Thyroid gland (tissue), 4 donors: ENCODE measurements around the gene FMN2. TPM values are rescaled to one million over a fixed set of nuclear protein-coding genes. Genes with fewer than 3 reads are reported as not detected.
A peak's percentile ranks its signal among the peaks of the same experiment; 100 is the strongest.

Experiments used
- DNase-seq, 2 donors: peaks; one replicate each; pipeline ENCODE4 v3.0.0-alpha.2; 2019
- H3K27ac ChIP-seq, 3 donors: fragments of 200-600 bp; sonication (generic); 1 replicate in 2 of 3; 2 replicates in 1 of 3; pipeline ENCODE4 v1.5.1; 2016 to 2019; ENCODE audit warnings: mild to moderate bottlenecking in 1 of 3, moderate library complexity in 1 of 3
- H3K27me3 ChIP-seq: fragments of 200-600 bp; sonication (generic); one replicate; pipeline ENCODE4 v1.5.1; 2019
- H3K36me3 ChIP-seq, 2 donors: fragments of 200-600 bp; sonication (generic); one replicate each; pipeline ENCODE4 v1.5.1; 2016 to 2019
- H3K4me1 ChIP-seq, 2 donors: fragments of 200-600 bp; sonication (generic); one replicate each; pipeline ENCODE4 v1.5.1; 2017 to 2019
- H3K4me3 ChIP-seq, 3 donors: fragments of 200-600 bp; sonication (generic); replicated peaks in 1 of 3; 1 replicate in 2 of 3; 2 replicates in 1 of 3; pipeline ENCODE4 v1.5.1; 2016; ENCODE audit warnings: mild to moderate bottlenecking in 1 of 3
- H3K9me3 ChIP-seq: fragments of 200-600 bp; sonication (generic); one replicate; pipeline ENCODE4 v1.5.1; 2017
- POLR2A ChIP-seq, 2 donors: fragments of 450-650 bp; IDR thresholded peaks; one replicate each; pipeline ENCODE4 v1.6.1; 2017; ENCODE audit warnings: antibody characterized with exemption in 2 of 2, mild to moderate bottlenecking in 2 of 2, moderate library complexity in 1 of 2
- WGBS, 2 donors: methylation state at CpG; one replicate each; pipeline ENCODE4 v1.1.5; 2017; 5-methylcytosine and 5-hydroxymethylcytosine counted together
- intact Hi-C: fragments of 100-400 bp; cut with DNase I; formaldehyde crosslinking; loops from one replicate; pipeline ENCODE4 v1.15.1; 2023
- total RNA-seq, 4 donors: library from RNA; depleted of rRNA; stranded (reverse); fragments of >200 nt; gene quantifications; one replicate each; pipeline ENCODE4 v1.2.3, GENCODE V29; 2016
- TF ChIP-seq, protein P1 (sequence below), 6 experiments: fragments of 200-600 bp in 3 of 6; fragments of 450-650 bp in 3 of 6; sonication (generic) in 3 of 6; IDR thresholded peaks; one replicate each; pipeline ENCODE4 v1.5.1; 2016 to 2019; ENCODE audit warnings: antibody characterized with exemption in 6 of 6, mild to moderate bottlenecking in 2 of 6, inconsistent platforms in 1 of 6, moderate library complexity in 1 of 6

FMN2 gene
- total RNA-seq, 4 donors from 2014 or later: 0.78 to 6.2 (median 1.3) TPM; not detected in 1

DNA sequence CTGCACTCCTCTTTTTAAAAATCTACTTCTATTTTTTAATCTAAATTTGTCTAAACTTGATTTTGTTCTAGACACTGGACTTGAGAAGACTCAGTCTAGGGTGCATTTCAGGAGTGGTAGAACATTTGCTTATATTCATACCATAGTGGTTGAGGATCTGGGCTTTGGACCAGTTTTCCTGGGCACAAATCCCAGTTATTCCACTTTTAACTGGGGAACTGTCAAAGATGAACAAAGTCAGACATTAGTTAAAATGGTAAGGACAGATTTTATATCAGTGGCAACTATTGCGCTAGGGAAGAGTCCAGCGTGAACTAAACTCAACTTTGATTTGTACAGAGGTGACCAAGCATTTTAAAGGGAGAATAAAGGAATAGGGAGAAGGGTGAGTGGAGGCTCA, 102.4 kb downstream of the FMN2 start:
- TF ChIP-seq, protein P1, sequence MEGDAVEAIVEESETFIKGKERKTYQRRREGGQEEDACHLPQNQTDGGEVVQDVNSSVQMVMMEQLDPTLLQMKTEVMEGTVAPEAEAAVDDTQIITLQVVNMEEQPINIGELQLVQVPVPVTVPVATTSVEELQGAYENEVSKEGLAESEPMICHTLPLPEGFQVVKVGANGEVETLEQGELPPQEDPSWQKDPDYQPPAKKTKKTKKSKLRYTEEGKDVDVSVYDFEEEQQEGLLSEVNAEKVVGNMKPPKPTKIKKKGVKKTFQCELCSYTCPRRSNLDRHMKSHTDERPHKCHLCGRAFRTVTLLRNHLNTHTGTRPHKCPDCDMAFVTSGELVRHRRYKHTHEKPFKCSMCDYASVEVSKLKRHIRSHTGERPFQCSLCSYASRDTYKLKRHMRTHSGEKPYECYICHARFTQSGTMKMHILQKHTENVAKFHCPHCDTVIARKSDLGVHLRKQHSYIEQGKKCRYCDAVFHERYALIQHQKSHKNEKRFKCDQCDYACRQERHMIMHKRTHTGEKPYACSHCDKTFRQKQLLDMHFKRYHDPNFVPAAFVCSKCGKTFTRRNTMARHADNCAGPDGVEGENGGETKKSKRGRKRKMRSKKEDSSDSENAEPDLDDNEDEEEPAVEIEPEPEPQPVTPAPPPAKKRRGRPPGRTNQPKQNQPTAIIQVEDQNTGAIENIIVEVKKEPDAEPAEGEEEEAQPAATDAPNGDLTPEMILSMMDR (IDR thresholded peaks at IDR 0.05): no peak
- no peak for TF ChIP-seq POLR2A (IDR thresholded peaks at IDR 0.05)
- WGBS, 2 donors: 85 to 92% methylated on average over 2 of the region's 2 CpGs
- Histone ChIP-seq H3K4me1 (peaks cover 0 to 4% of the 10 kb centered on the region in 2 donors), H3K4me3 (no peak overlapping the region), H3K27ac (no peak overlapping the region), H3K27me3 (no peaks in the 10 kb centered on the region), H3K9me3 (no peaks in the 10 kb centered on the region), H3K36me3 (no peaks in the 10 kb centered on the region)
- DNase-seq: peak; percentile 10 to 34
- intact Hi-C loops: loop anchor here (5.0 kb wide), 1 partner anchor 498 kb away; no protein-coding TSS in a partner anchor

DNA sequence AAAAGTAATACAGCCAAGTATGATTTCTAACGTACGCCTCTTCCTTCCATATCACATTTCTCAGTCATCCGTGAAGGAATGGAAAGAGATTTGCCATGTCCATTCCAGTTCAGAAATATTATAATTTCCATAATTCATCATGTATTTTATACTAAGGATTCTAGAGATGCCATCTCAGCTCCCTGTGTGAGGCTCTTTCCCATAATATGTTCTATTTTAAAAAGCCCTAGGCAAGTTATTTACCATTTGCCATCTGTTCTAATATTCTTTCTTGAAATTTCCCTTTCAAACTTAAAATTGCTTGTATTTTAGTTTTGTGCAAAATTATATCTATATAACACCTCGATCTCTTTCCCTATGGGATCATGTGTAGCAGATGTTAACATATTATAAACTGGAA, 106.7 kb downstream of the FMN2 start:
- intact Hi-C loops: no loop called here
- WGBS, 2 donors: 91 to 94% methylated on average over 4 of the region's 4 CpGs
- no peak overlapping the region for H3K27ac ChIP-seq
- no peak overlapping the region for H3K4me3 ChIP-seq
- no peaks in the 10 kb centered on the region for H3K36me3 ChIP-seq
- no peaks in the 10 kb centered on the region for H3K27me3 ChIP-seq
- DNase-seq: no peak
- peaks cover 0 to 4% of the 10 kb centered on the region in 2 donors for H3K4me1 ChIP-seq
- TF ChIP-seq, protein P1 (IDR thresholded peaks at IDR 0.05): no peak
- TF ChIP-seq POLR2A (IDR thresholded peaks at IDR 0.05): no peak
- no peaks in the 10 kb centered on the region for H3K9me3 ChIP-seq

DNA sequence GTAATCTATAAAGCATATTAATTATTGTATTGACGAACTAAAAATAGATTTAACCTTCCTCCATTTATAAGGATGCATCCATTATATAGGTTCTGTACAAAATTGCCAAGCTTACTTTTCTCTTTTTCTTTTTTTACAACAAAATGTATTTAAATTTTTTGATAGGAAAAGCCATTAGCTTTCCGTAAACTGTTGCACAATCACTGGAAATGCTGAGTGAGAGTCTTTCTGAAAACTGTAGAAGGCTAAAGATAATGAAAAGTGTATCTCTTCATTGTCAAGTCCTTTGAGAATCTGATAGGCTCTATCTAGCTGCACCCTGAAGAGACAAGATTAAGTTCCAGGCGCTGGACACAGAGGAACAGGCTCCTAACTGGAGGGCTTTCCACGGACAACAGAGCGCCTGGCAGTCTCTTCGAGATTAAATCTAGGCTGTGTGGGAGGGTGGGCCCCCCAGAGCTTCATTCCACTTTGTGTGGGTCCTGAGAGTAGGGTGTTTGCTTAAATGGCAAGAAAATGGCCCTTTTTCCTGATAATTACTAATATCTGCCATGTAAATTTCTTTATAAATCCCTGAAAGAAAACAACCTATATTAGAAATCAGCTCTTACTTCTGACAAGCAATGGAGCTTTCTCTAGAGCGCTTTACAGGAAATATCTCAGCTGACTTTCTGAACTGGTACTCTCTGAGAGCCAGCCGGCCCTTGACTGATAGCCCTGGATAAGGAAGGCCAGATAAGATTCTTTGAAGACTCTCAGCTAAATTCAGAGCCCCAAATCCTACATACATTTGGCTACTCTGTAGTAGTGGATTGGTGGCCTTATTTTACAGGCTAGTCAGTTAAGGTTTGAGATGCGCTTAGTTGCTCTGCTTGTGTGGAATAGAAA, 108.3 kb downstream of the FMN2 start:
- Histone ChIP-seq H3K27me3 (no peaks in the 10 kb centered on the region), H3K4me1 (no peaks in the 10 kb centered on the region), H3K9me3 (no peaks in the 10 kb centered on the region), H3K36me3 (no peaks in the 10 kb centered on the region), H3K4me3 (no peak overlapping the region), H3K27ac (no peak overlapping the region)
- no peak for DNase-seq
- WGBS, 2 donors: 53 to 55% methylated on average over 9 of the region's 9 CpGs
- intact Hi-C loops: no loop called here
- TF ChIP-seq, protein P1 (IDR thresholded peaks at IDR 0.05): no peak
- no peak for TF ChIP-seq POLR2A (IDR thresholded peaks at IDR 0.05)

DNA sequence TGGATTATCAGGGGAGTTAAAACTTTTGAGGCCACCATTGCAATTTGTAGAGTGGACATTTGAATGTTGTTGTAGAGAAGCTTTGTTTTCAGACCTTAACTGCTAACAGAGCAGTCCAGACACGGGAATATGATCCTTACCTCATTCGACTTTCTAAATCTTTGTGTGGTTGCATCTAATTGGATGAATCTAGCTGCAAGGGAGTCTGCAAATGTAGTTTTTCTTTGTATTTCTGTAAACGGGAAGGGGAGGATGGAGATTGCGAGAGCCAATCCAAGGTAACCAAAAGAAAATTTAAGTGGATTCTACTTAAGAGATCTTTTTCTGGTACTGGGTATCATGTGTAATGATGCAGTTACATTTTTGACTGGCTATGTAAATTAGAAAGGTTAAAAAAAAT, 110.2 kb downstream of the FMN2 start:
- Histone ChIP-seq H3K4me3 (no peak overlapping the region), H3K9me3 (no peaks in the 10 kb centered on the region), H3K27ac (no peak overlapping the region), H3K27me3 (no peaks in the 10 kb centered on the region), H3K4me1 (no peaks in the 10 kb centered on the region), H3K36me3 (no peaks in the 10 kb centered on the region)
- intact Hi-C loops: no loop called here
- no peak for DNase-seq
- 90 to 92% methylated on average over 4 of the region's 4 CpGs for WGBS, 2 donors
- TF ChIP-seq, protein P1 (IDR thresholded peaks at IDR 0.05): no peak
- no peak for TF ChIP-seq POLR2A (IDR thresholded peaks at IDR 0.05)

DNA sequence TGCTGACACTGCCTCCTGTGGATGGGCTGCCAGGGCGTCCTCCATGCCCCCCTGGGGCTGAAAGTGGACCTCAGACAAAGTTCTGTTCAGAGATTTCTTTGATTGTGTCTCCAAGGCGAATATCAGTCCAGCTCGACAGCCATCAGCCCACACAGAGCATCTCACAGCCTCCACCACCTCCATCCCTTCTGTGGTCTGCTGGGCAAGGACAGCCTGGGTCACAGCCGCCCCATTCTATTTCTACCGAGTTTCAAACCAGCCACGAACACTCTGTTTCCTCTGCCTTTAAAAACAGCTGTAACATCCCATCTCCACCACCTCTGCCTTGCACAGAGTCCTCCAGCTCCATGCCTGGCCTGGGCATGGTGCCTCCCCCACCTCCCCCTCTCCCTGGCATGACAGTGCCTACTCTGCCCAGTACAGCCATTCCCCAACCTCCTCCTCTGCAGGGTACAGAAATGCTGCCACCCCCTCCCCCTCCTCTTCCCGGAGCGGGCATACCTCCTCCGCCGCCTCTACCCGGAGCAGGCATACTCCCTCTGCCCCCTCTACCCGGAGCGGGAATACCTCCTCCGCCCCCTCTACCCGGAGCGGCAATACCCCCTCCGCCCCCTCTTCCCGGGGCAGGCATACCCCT, 115.5 kb downstream of the FMN2 start:
- intact Hi-C loops: no loop called here
- DNase-seq: no peak
- 91 to 95% methylated on average over 18 of the region's 18 CpGs for WGBS, 2 donors
- TF ChIP-seq, protein P1 (IDR thresholded peaks at IDR 0.05): no peak
- no peak for TF ChIP-seq POLR2A (IDR thresholded peaks at IDR 0.05)
- H3K4me3 ChIP-seq: no peak overlapping the region
- no peaks in the 10 kb centered on the region for H3K4me1 ChIP-seq
- no peak overlapping the region for H3K27ac ChIP-seq
- H3K9me3 ChIP-seq: no peaks in the 10 kb centered on the region
- H3K36me3 ChIP-seq: no peaks in the 10 kb centered on the region
- no peaks in the 10 kb centered on the region for H3K27me3 ChIP-seq
